Limb (tissue), 2 donors: ENCODE results near the gene NCOA1.
"Not testable (repeated sequence)": the region's sequence is repeated elsewhere in the genome, so short reads cannot be mapped to it uniquely, and the experiment has no call there.

Experiments used
- DNase-seq, 2 donors: peaks; one replicate each; pipeline ENCODE4 v3.0.0-alpha.2; 2016; ENCODE audit errors: extremely low spot score in 2 of 2

The NCOA1 gene

GRCh38 chr2:24474053-24474452, 17.0 kb upstream of the NCOA1 start:
- no peak for DNase-seq

DNA sequence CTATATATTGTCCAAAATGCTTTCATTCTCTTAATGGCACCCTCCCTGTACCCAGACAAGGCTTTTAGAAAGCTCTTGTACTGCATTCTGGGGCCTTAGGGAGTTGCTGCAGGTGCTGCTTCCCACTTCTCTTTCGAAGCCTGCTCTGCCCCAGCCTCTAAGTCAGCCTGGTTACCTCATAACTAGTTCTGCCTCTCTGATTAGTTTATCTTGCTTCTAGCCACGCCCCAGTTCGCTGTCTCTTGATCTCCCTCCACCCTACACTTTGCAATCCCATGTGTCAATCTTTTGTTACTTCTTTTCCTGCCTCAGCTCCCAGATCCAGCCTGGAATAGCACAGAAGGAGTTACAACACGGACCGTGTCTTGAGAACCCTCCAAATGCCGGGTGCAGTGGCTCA, 13.8 kb upstream of the NCOA1 start:
- no peak for DNase-seq

DNA sequence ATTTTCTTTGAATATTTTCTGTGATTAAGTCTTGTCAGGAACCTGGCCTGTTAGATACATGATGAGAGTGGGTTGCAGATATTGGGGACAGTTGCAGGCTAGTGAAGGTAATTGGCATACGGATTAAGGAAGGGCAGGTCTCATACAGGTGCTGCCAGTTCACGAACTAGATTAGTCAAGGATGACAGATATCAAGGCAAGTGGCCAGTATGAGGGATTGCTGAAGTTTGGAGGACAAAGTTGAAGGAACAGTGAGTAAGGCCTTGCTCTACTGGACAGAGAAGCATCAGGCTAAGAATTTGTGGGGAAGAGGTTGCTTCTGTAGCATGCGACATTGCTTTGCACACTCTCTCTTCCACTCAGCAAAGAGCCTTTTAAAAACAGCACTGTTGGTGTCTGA, 12.8 kb upstream of the NCOA1 start:
- no peak for DNase-seq

DNA sequence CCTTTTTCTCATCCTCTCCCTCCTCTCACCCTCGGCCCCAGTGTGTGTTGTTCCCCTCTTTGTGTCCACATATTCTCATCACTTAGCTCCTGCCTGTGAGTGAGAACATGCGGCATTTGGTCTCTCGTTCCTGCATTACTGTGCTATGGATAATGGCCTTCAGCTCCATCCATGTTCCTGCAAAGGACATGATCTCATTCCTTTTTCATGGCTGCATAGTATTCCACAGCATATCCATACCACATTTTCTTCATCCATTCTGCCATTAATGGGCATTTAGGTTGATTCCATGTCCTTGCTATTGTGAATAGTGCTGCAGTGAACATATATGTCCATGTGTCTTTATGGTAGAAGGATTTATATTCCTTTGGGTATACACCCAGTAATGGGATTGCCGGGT, 10.8 kb upstream of the NCOA1 start:
- DNase-seq: no peak

DNA sequence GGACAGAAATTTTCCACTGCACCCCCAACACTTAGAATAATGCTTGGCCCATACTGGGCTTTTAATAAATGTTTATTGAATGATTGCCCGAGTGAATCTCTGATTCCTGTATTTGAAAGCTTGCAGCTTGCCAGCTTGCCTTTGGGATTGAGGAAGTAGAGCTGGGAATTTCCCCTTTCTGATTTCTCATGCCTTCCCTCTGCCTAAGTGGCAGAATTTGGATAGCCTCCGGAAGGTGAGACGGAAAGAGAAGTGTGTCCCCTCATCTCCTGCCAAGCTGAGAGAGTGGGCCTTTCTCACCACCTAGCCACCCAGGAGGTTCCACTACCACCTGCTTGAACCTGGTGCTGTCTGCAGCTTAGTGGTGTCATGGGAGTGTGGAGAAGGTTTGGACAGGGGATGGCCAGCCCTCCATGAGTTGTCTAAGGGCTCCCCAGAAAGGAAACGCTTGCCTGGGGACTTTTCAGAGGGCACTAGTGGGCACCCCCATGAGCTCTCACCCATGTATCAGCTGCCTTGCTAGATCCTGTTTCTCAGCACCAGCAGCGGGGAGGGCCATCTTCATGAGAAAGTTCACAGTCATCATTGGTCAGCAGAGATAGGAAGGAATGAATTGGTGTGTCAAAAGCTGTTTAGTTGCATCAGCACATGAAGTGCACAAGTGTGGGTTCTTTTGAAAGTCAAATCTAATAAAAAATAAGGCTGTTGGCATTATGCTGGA, 8.6 kb upstream of the NCOA1 start:
- no peak for DNase-seq

GRCh38 chr2:24482972-24483300, 8.1 kb upstream of the NCOA1 start:
- DNase-seq: no peak

DNA sequence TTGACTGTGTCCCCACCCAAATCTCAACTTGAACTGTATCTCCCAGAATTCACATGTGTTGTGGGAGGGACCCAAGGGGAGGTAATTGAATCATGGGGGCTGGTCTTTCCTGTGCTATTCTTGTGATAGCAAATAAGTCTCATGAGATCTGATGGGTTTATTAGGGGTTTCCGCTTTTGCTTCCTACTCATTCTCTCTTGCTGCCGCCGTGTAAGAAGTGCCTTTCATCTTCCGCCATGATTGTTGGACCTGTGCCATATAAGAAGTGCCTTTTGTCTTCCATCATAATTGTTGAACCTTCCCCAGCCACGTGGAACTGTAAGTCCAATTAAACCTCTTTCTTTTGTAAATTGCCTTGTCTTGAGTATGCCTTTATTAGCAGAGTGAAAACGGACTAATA, 6.4 kb upstream of the NCOA1 start:
- not testable (repeated sequence) for DNase-seq

GRCh38 chr2:24485197-24485596, 5.9 kb upstream of the NCOA1 start:
- peak in 1 of 2 donors; percentile 61 for DNase-seq

DNA sequence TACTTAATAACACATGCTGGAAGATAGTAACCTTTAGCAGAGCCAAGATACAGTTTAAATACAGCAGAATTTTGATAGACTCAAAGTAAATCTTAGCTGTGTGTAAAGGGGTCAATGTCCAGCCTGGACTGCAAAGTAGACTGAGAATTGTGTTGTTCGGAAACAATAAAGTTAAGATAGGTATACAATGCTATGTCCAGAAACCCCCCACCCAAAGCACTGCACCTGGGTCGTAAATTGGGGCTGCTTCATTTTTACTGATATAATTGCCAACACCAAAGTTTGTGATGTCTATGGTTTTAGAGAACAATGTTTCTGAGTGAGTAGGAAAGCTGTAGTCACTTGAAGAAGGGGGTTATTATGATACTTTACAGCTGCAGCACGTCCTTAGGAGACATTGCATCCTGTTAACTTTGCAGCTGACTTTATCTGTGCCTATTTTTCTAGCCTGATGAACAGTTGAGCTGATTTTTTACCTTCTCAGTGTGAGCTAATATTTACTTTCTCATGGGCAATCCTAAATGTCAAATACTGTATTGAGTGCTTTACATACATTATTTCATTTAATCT, 4.3 kb upstream of the NCOA1 start:
- DNase-seq: no peak

- peak in 1 of 2 donors; percentile 31 for DNase-seq
These were observed 1.4 kb upstream of the NCOA1 start for GRCh38 chr2:24489465-24490180.

DNA sequence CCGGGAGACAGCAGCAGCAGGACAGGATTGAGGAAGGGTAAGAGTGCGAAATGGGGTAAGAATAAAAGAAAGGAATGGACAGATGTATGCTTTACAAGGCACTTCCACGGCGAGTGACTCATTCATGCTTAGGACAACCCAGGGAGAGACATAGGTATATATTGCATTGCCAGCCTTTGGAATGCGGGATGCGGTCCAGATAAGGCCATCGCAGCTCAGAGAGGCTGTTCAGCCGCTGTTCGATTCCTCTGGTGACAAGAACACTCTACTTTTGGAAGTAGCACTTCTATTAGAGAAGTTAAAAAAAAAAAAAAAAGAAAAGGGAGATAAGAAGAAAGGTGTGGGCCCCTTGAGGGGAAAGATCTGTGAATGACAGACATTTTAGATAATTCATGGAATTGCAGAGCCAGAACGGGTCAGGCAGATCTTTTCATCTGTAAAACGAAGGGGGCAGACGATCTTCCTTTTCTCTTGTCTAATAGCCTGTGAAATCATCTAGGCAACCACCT, 819 bp upstream of the NCOA1 start:
- peak in 1 of 2 donors; percentile 38 for DNase-seq

- peak; percentile 85 for DNase-seq
These were observed 727 bp downstream of the NCOA1 start for GRCh38 chr2:24491542-24492420.

GRCh38 chr2:24492421-24493279, 1.6 kb downstream of the NCOA1 start:
- DNase-seq: no peak

DNA sequence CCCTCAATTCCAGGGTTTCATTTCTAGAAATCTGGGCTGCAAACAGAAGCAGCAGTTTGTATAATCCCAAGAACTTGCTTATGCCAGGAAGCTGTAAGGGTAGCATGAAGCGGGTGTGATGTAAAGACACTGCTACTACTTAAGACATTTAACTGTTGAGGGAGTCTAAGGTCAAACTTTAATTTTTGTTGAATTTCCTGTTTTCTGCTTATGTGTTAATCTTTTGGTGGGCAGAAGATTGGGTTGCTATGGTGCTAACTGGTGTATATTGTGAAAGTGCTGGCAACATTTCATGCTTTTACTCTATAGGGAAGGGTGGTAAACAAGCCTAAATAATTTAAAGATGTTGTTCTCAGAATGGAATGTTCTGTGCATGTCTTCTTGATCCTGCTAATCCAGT, 2.7 kb downstream of the NCOA1 start:
- no peak for DNase-seq

DNA sequence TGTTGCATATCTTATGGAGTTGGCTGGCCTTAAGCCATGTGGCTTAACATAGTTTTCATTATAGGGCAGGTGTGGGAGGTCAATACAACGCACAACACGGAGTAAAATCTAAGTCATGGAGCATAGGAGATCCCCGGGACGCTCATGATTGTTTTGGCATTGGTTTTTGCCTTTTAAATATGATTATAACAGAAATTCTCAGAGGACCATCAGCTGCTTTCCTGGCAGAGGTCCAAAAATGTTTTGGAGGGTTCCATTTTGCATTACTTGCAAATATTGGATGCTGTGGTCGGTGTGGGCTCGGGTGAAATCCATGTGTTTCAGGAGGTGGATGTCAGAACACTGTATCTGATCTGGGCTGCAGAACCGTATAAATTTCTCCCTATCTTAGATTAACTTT, 3.4 kb downstream of the NCOA1 start:
- no peak for DNase-seq

- no peak for DNase-seq
These were observed 4.4 kb downstream of the NCOA1 start for GRCh38 chr2:24495451-24495850.

GRCh38 chr2:24496959-24497358, 5.9 kb downstream of the NCOA1 start:
- DNase-seq: no peak

DNA sequence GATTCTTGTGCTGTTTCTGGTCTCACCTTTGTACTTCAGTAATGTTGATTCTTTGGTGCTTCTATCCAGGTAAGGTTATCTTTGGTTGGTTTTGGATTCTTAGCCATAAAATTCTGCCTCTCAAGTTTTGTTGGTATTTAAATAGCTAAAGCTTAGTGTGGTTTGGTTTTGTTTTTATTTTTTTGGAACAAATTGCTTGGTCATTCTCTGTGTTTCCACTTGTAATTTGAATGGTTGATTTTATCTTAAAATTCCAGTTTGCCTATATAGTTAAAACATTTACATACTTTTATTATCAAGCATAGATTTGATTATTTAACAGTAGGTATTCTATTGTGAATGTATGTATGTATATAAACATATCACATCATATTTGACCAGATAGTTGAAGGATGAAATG, 6.6 kb downstream of the NCOA1 start:
- DNase-seq: no peak

DNA sequence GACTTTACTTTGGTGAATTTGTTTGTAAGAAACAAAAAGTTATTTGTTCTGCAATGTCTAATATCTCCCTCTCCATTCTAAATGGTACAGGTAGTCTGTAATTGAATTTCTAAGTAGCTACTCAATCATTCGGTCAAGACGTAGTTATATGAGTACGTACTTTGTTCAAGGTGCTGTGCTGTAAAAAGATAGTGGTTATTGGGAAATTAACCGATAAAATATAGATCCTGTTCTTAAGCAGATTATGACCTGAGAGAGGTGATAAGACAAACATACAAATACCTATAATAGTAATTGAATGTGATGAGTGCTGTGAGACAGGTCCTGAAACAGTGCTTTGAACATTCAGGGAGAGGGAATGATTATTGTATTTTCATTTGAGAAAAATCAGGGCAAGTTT, 7.1 kb downstream of the NCOA1 start:
- no peak for DNase-seq

DNA sequence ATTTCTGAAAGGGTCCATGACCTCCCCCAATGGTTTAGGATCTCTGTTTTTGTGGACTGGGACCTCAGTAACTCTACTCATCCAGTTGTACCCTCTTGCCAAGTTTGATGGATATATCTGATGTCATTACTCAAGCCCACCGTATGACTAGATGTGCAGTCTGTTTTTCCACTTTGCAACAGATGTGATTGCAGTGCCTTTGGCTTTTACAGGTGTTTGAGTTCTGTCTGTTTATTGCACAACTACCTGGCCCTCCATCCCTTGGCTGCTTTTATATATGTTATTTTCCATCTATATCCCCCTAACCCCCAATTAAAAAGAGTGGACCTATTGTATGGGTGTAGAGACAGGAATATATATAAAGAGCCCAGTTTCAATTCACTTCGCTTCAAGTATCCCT, 10.8 kb downstream of the NCOA1 start:
- no peak for DNase-seq
